H9 (cell line): ENCODE measurements around the gene ETFA. TPM values are rescaled to one million over a fixed set of nuclear protein-coding genes. Genes with fewer than 3 reads are reported as not detected.

Source experiments
- DNase-seq: peaks from one replicate; pipeline ENCODE4 v3.0.0-alpha.2; 2017
- H2AFZ ChIP-seq: one replicate; pipeline ENCODE4 v1.6.1; 2013; ENCODE audit warnings: mild to moderate bottlenecking, low read length, control low read depth, moderate library complexity
- H2AK5ac ChIP-seq: 2 replicates; pipeline ENCODE4 v1.6.1; 2013; ENCODE audit warnings: low read length, control low read depth, mixed read lengths; ENCODE audit not compliant: insufficient read length
- H2BK120ac ChIP-seq: one replicate; pipeline ENCODE4 v1.6.1; 2013; ENCODE audit warnings: low read depth, mild to moderate bottlenecking, low read length, control low read depth, inconsistent platforms; ENCODE audit not compliant: poor library complexity, severe bottlenecking
- H2BK12ac ChIP-seq: 2 replicates; pipeline ENCODE4 v1.6.1; 2013; ENCODE audit warnings: low read length, control low read depth, mixed read lengths, low read depth; ENCODE audit not compliant: insufficient read length
- H2BK15ac ChIP-seq: 2 replicates; pipeline ENCODE4 v1.6.1; 2013; ENCODE audit warnings: low read depth, low read length, control low read depth
- H2BK20ac ChIP-seq: one replicate; pipeline ENCODE4 v1.6.1; 2013; ENCODE audit warnings: low read depth, mild to moderate bottlenecking, low read length, control low read depth, inconsistent platforms; ENCODE audit not compliant: poor library complexity, severe bottlenecking
- H2BK5ac ChIP-seq: 2 replicates; pipeline ENCODE4 v1.6.1; 2013; ENCODE audit warnings: low read length, control low read depth, mixed read lengths; ENCODE audit not compliant: insufficient read length
- H3K14ac ChIP-seq: 2 replicates; pipeline ENCODE4 v1.6.1; 2013; ENCODE audit warnings: low read length, control low read depth; ENCODE audit not compliant: insufficient read depth
- H3K18ac ChIP-seq: 2 replicates; pipeline ENCODE4 v1.6.1; 2013; ENCODE audit warnings: low read depth, mild to moderate bottlenecking, mixed read lengths, low read length, control low read depth; ENCODE audit not compliant: insufficient read length
- H3K23ac ChIP-seq: 2 replicates; pipeline ENCODE4 v1.6.1; 2013; ENCODE audit warnings: low read length, control low read depth, mixed read lengths, low read depth; ENCODE audit not compliant: insufficient read length
- H3K23me2 ChIP-seq: 2 replicates; pipeline ENCODE4 v1.6.1; 2013; ENCODE audit warnings: low read depth, mild to moderate bottlenecking, mixed read lengths, low read length, control low read depth; ENCODE audit not compliant: insufficient read length, poor library complexity, severe bottlenecking
- H3K27ac ChIP-seq: 2 replicates; pipeline ENCODE4 v1.5.1; 2013; ENCODE audit warnings: low read length, control low read depth, mixed read lengths, low read depth; ENCODE audit not compliant: insufficient read length
- H3K27me3 ChIP-seq: 2 replicates; pipeline ENCODE4 v1.6.1; 2013; ENCODE audit warnings: low read length, control low read depth, inconsistent platforms; ENCODE audit not compliant: insufficient read depth
- H3K4ac ChIP-seq: 2 replicates; pipeline ENCODE4 v1.6.1; 2013; ENCODE audit warnings: low read depth, mild to moderate bottlenecking, control low read depth, inconsistent platforms, low read length, moderate library complexity
- H3K4me1 ChIP-seq: 2 replicates; pipeline ENCODE4 v1.6.1; 2013; ENCODE audit warnings: low read length, control low read depth, inconsistent platforms; ENCODE audit not compliant: insufficient read depth
- H3K4me2 ChIP-seq: 2 replicates; pipeline ENCODE4 v1.6.1; 2013; ENCODE audit warnings: low read length, control low read depth, mixed read lengths; ENCODE audit not compliant: insufficient read length, insufficient read depth
- H3K56ac ChIP-seq: 2 replicates; pipeline ENCODE4 v1.6.1; 2013; ENCODE audit warnings: low read depth, mild to moderate bottlenecking, mixed read lengths, low read length, control low read depth; ENCODE audit not compliant: insufficient read length
- H3K79me1 ChIP-seq: 2 replicates; pipeline ENCODE4 v1.6.1; 2013; ENCODE audit warnings: low read depth, mild to moderate bottlenecking, moderate library complexity, low read length, control low read depth, inconsistent platforms; ENCODE audit not compliant: insufficient read depth, poor library complexity, severe bottlenecking
- H3K79me2 ChIP-seq: 2 replicates; pipeline ENCODE4 v1.6.1; 2013; ENCODE audit warnings: low read length, control low read depth, inconsistent platforms; ENCODE audit not compliant: insufficient read depth
- H3K9ac ChIP-seq: 2 replicates; pipeline ENCODE4 v1.6.1; 2013; ENCODE audit warnings: low read length, control low read depth, mixed read lengths; ENCODE audit not compliant: insufficient read length; ENCODE audit errors: extremely low read depth
- H3K9me3 ChIP-seq: one replicate; pipeline ENCODE4 v1.6.1; 2013; ENCODE audit warnings: low read depth, low read length, inconsistent platforms; ENCODE audit not compliant: control insufficient read depth
- H3T11ph ChIP-seq: one replicate; pipeline ENCODE4 v1.6.1; 2013; ENCODE audit warnings: mild to moderate bottlenecking, low read length, control low read depth, inconsistent platforms
- H4K20me1 ChIP-seq: one replicate; pipeline ENCODE4 v1.6.1; 2013; ENCODE audit not compliant: control insufficient read depth, insufficient read length, insufficient read depth
- H4K5ac ChIP-seq: 2 replicates; pipeline ENCODE4 v1.6.1; 2013; ENCODE audit warnings: low read depth, mild to moderate bottlenecking, mixed read lengths, low read length, control low read depth; ENCODE audit not compliant: insufficient read length
- H4K8ac ChIP-seq: replicated peaks from 2 replicates; pipeline ENCODE4 v1.6.1; 2013; ENCODE audit warnings: low read length, control low read depth, mixed read lengths, low read depth; ENCODE audit not compliant: insufficient read length
- H4K91ac ChIP-seq: 2 replicates; pipeline ENCODE4 v1.6.1; 2013; ENCODE audit warnings: low read depth, mild to moderate bottlenecking, moderate library complexity, mixed read lengths, low read length, control low read depth; ENCODE audit not compliant: insufficient read length
- H3K27ac Mint-ChIP-seq, 3 experiments: 2 replicates in 2 of 3; 3 replicates in 1 of 3; pipeline ENCODE4 v1.8.0; 2020 to 2021; ENCODE audit warnings: mixed read lengths in 3 of 3, mild to moderate bottlenecking in 1 of 3, moderate library complexity in 1 of 3
- H3K27me3 Mint-ChIP-seq: 2 replicates; pipeline ENCODE4 v1.8.0; 2021; ENCODE audit warnings: low read depth, mild to moderate bottlenecking, moderate library complexity, mixed read lengths
- H3K36me3 Mint-ChIP-seq, 3 experiments: 2 replicates in 2 of 3; 3 replicates in 1 of 3; pipeline ENCODE4 v1.8.0; 2020 to 2021; ENCODE audit warnings: low read depth in 3 of 3, mixed read lengths in 3 of 3; ENCODE audit not compliant: insufficient read depth in 1 of 3
- H3K4me1 Mint-ChIP-seq, 2 experiments: 2 replicates each; pipeline ENCODE4 v1.8.0; 2020; ENCODE audit warnings: mixed read lengths in 2 of 2
- H3K4me3 Mint-ChIP-seq, 2 experiments: 2 replicates in 1 of 2; 3 replicates in 1 of 2; pipeline ENCODE4 v1.8.0; 2020 to 2021; ENCODE audit warnings: mild to moderate bottlenecking in 2 of 2, mixed read lengths in 2 of 2, moderate library complexity in 1 of 2
- H3K9me3 Mint-ChIP-seq, 2 experiments: 2 replicates in 1 of 2; 3 replicates in 1 of 2; pipeline ENCODE4 v1.8.0; 2020; ENCODE audit warnings: mild to moderate bottlenecking in 2 of 2, mixed read lengths in 2 of 2, moderate library complexity in 1 of 2
- WGBS: extraction: QIAGEN DNeasy Blood & Tissue Kit; methylation state at CpG from one replicate; pipeline ENCODE4 v1.1.7; 2013; ENCODE audit warnings: missing lambda C conversion rate, low lambda C conversion rate, mixed read lengths; ENCODE audit not compliant: insufficient read length; ENCODE audit errors: extremely low coverage; 5-methylcytosine and 5-hydroxymethylcytosine counted together
- total RNA-seq: library from RNA; stranded (reverse); gene quantifications from 2 replicates; pipeline ENCODE4 v1.2.1, GENCODE V29; 2021
- TF ChIP-seq, protein P1 (sequence below): fragments of 200-600 bp; sonication (generic); conservative IDR thresholded peaks from 3 replicates; pipeline ENCODE4 v1.8.0; 2021; ENCODE audit warnings: antibody characterized with exemption, mild to moderate bottlenecking

ETFA gene
- total RNA-seq, 1 experiment from 2014 or later = 109 TPM

DNA sequence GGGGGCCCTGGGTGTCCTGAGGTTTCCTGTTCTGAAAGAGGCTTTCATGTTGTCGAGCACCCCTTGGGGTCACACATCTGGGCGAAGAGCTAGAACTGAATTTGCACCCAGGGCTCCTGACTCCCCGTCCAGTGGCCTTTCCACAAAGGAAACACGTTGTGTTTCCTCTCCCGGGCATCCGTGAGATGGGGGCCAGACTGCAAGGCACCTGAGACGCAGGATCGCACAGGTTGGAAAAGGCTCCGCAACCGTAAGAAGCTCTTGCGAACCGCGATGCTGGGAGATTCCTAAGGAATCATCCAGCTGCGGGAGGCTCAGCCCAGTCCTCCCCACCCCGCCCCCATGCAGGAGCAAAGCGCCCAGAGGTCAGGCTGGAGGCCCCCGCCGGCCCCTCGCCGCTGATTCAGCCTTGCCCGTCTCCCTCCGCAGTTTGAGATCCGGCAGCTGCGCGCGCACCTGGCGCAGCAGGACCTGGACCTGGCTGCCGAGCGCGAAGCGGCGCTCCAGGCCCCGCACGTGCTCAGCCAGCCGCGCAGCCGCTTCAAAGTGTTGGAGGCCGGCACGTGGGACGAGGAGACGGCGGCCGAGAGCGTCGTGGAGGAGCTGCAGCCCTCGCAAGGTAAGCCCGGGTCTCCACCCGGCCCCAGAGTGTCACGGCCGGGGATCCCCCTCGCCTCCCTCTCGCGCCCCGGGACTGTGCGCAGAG is 119.6 kb downstream of the ETFA start:
- Histone ChIP-seq H3K9me3 (no peaks in the 10 kb centered on the region), H3K4me1 (no peaks in the 10 kb centered on the region), H4K91ac (no peak overlapping the region), H3K9ac (no peak overlapping the region), H3K14ac (no peak overlapping the region; the same call in 1 of the 2 replicates), H3K23me2 (peaks cover 3% of the 10 kb centered on the region), H3K18ac (no peak overlapping the region), H2BK5ac (no peak overlapping the region), H2BK12ac (no peak overlapping the region), H2AFZ (no peak overlapping the region), H3K4me2 (no peak overlapping the region), H4K8ac (no peak overlapping the region), H4K5ac (no peak overlapping the region), H3K23ac (no peak overlapping the region), H3K4ac (no peak overlapping the region), H2AK5ac (no peak overlapping the region), H3K56ac (no peak overlapping the region), H3K27ac (no peak overlapping the region), H2BK120ac (no peak overlapping the region), H3K27me3 (no peaks in the 10 kb centered on the region; the same call in 1 of the 2 replicates), H4K20me1 (no peaks in the 10 kb centered on the region), H3K79me2 (no peaks in the 10 kb centered on the region), H3K79me1 (no peaks in the 10 kb centered on the region), H3T11ph (no peak overlapping the region), H2BK15ac (no peak overlapping the region), H2BK20ac (no peak overlapping the region)
- no peak overlapping the region; a peak in 1 of 7 replicates for H3K27ac Mint-ChIP-seq
- no peaks in the 10 kb centered on the region for H3K9me3 Mint-ChIP-seq
- H3K36me3 Mint-ChIP-seq = peaks cover 0 to 1% (median 0%) of the 10 kb centered on the region in 3 experiments; a peak in 1 of 7 replicates
- TF ChIP-seq, protein P1, sequence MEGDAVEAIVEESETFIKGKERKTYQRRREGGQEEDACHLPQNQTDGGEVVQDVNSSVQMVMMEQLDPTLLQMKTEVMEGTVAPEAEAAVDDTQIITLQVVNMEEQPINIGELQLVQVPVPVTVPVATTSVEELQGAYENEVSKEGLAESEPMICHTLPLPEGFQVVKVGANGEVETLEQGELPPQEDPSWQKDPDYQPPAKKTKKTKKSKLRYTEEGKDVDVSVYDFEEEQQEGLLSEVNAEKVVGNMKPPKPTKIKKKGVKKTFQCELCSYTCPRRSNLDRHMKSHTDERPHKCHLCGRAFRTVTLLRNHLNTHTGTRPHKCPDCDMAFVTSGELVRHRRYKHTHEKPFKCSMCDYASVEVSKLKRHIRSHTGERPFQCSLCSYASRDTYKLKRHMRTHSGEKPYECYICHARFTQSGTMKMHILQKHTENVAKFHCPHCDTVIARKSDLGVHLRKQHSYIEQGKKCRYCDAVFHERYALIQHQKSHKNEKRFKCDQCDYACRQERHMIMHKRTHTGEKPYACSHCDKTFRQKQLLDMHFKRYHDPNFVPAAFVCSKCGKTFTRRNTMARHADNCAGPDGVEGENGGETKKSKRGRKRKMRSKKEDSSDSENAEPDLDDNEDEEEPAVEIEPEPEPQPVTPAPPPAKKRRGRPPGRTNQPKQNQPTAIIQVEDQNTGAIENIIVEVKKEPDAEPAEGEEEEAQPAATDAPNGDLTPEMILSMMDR = no peak
- no peak for DNase-seq
- H3K27me3 Mint-ChIP-seq = peaks cover 36% of the 10 kb centered on the region
- H3K4me3 Mint-ChIP-seq = no peak overlapping the region
- whole genome bisulfite sequencing = no CpG with 5 or more reads among the region's 55 CpGs
- peaks cover 22 to 26% of the 10 kb centered on the region in 2 experiments for H3K4me1 Mint-ChIP-seq
